ENCODE data around the gene CDKN2B-AS1. TPM values are rescaled to one million over a fixed set of nuclear protein-coding genes. Genes with fewer than 3 reads are reported as not detected.
"Not testable (repeated sequence)": the region's sequence is repeated elsewhere in the genome, so short reads cannot be mapped to it uniquely, and the experiment has no call there.

Gene CDKN2B-AS1
- polyA plus RNA-seq (ENCODE audit: insufficient read length in 12 of 12) = under 1 TPM in 5 of 12 donors, not detected in 7; 0.17 to 0.29 (median 0.19) TPM
- long read RNA-seq, donor 1, partial matches to known transcripts = 0 of 2 reads
- long read RNA-seq, donor 1, other reads (novel, unspliced or antisense) = 0 of 2 reads
- long read RNA-seq, donor 2 = 0 reads
- long read RNA-seq, donor 3 = 0 reads
- long read RNA-seq, donor 4 = 0 reads
- long read RNA-seq, donor 5 = 0 reads
- long read RNA-seq, donor 6 = 0 reads
- long read RNA-seq, donor 7 = 0 reads
- long read RNA-seq, donor 8 = 0 reads
- long read RNA-seq, donor 9 = 0 reads
- long read RNA-seq, donor 10 = 0 reads
- long read RNA-seq, donor 11 = 0 reads

GRCh38 chr9:21994556-21995005 lies at the start of gene CDKN2B-AS1:
CDKN2B-AS1 (plus strand) TSS chr9:21994791.
- DNase-seq = peak; percentile 44

DNA sequence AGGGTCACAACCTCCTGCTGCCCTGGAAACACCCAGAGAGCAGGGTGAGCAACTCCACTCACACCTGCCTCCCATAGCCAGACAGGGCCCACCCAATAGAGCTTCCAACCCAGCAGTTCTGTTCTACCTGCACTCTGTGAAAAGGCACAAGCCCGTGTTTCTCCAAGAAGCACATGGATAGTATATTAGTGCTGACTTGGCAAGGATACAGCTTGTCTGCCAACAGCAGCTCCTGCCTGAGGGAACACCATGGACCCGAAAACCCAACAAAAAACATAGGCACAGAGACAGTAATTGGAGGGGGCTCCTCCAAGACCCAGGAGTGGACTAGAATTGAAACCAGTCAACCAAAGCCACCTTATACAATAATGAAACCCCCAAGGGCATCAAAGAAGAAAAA lies 49.0 kb upstream of the CDKN2B-AS1 start:
- no peak for DNase-seq

- DNase-seq = no peak
Measured at GRCh38 chr9:21958833-21959232, 35.8 kb upstream of the CDKN2B-AS1 start.

DNA sequence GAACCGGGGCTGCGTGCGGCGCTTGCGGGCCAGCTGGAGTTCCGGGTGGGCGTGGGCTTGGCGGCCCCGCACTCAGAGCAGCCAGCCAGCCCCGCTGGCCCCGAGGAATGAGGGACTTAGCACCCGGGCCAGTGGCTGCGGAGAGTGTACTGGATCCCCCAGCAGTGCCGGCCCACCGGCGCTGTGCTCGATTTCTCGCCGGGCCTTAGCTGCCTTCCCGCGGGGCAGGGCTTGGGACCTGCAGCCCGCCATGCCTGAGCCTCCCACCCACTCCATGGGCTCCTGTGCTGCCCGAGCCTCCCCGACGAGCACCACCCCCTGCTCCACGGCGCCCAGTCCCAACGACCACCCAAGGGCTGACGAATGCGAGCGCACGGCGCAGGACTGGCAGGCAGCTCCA lies 35.3 kb upstream of the CDKN2B-AS1 start:
- DNase-seq = not testable (repeated sequence)

- DNase-seq = no peak
Measured at GRCh38 chr9:21961569-21961968, 33.0 kb upstream of the CDKN2B-AS1 start.

- DNase-seq = no peak
Measured at GRCh38 chr9:21964925-21965385, 29.6 kb upstream of the CDKN2B-AS1 start.

DNA sequence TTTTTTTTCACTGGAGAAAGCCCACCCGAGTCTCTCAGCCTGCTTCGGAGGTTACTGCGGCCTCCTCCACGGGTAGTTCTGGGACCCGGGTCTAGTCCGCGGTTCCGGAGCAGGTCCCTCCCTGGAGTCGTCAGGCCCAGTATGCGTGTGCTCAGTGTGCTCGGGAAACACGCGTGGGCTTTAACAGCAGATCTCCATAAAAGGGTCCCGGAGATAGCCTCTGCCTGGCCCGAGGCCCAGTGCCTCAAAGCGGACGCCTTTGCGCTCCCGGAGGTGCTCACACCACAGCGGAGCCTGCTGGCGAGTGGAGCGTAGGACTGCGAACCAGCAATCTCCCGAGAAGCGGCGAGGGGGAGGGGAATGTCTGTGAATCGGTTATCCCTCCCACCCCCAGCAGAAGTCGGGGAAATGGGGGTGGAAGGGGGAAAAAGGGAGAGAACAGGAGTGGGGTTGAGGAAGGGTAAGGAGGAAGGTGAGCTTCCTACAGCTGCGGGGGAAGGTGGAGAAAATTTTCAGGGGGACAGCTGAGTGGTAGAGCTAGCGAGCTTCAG lies 29.1 kb upstream of the CDKN2B-AS1 start:
- DNase-seq = no peak

- DNase-seq = no peak
Measured at GRCh38 chr9:21966140-21966851, 28.3 kb upstream of the CDKN2B-AS1 start.

DNA sequence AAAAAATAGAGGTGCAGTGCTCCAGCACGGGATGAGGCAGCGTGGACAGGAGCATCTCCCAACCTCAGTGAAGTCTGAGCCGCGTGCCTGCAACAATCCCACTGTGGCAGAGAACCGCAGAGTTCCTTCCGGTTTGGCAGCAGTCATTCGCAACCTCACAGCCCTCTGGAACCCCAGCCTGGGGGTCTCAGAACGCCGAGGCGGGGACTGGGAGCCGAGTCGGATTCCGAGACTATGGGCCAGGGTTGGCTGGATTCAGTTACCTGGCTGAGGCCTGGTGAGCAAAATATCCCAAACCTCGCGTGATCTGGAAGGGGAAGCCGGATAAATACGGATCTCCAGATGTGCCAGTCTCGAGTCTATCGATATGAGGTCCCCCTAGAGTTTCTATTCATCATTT lies 27.4 kb upstream of the CDKN2B-AS1 start:
- no peak for DNase-seq

DNA sequence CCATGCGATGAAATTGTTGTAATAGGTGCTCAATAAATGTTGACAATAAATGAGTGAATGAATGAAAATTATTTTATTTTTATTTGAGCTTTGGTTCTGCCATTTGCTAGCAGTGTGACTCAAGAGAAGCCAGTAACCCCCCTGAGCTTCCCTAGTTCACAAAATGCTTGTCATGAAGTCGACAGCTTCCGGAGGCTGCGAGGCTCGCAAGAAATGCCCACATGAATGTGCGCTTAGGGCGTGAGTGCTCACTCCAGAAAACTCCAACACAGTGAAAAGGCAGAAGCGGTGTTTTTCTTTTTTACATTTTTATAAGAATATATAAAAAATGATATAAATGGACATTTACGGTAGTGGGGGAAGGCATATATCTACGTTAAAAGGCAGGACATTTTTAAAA lies 26.9 kb upstream of the CDKN2B-AS1 start:
- DNase-seq = no peak

DNA sequence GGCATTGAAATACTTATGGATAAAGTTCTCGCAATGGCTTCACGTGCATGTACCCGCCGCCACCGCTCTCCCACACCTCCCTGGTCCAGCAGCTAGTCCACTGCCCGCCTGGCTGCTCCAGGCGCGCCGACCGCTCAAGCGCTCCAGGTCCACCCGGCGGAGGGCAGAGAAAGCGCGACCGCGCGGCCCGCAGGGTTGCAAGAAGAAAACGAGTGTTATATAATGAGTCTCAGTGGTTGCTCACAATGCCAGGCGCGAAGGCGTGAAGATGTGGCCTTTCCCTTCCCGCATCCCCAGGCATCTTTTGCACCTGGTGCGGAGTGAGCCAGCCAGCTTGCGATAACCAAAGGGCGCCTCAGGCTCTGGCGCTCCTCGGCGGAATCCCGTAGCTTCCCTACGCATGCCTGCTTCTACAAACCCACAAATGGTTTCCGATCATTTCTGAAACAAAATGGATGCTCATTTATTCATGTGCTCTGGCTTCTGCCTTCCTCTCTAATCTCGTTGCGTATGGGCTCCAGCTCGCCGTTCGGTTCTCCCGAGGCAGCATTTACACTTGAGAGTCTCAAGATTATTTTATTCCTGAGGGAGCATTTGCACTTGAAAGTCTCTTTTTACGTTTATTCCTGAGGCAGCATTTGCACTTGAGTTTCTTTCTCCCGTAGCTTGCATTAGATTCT lies 26.1 kb upstream of the CDKN2B-AS1 start:
- no peak for DNase-seq

DNA sequence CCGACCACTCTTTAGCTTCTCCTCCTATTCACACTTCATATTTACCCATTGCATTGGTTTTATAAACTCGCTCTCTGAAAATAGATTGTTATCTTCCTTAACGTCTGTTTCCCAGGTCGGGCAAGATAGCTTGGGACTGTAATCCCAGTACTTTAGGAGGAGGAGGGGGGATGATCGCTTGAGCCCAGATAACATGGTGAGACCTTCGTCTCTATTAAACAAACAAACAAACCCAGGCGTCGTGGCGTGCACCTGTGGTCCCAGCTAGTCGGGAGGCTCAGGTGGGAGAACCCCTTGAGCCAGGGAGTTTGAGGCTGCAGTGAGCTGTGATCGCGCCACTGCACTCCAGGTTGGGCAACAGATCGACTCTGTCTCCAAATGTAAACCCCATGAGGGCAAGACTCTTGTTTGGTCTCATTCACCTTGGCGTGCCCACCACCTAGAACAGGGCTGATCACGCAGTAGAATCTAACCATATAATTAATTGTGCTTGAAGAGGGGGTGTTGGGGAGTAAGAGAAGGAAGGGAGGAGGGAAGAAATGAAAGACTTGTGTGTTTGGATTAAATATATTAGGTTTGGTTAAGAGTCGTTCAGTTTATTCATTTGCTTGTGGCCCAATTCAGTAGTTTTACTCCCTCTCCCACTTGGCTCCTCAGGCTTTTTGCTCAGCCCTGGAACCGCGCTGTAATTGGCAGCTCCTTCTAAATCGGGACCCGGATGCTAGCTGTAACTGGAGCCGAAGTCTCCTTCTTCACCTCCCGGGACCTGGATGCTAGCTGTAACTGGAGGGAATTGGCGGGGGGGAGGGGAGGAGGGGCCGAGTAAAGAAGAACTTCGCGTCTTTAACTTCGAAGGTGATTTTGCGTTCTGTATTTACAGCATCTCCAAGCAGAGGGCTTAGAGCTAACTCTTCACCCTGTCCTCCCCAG lies 25.3 kb upstream of the CDKN2B-AS1 start:
- no peak for DNase-seq

GRCh38 chr9:21969951-21970799 lies 24.4 kb upstream of the CDKN2B-AS1 start:
- no peak for DNase-seq

DNA sequence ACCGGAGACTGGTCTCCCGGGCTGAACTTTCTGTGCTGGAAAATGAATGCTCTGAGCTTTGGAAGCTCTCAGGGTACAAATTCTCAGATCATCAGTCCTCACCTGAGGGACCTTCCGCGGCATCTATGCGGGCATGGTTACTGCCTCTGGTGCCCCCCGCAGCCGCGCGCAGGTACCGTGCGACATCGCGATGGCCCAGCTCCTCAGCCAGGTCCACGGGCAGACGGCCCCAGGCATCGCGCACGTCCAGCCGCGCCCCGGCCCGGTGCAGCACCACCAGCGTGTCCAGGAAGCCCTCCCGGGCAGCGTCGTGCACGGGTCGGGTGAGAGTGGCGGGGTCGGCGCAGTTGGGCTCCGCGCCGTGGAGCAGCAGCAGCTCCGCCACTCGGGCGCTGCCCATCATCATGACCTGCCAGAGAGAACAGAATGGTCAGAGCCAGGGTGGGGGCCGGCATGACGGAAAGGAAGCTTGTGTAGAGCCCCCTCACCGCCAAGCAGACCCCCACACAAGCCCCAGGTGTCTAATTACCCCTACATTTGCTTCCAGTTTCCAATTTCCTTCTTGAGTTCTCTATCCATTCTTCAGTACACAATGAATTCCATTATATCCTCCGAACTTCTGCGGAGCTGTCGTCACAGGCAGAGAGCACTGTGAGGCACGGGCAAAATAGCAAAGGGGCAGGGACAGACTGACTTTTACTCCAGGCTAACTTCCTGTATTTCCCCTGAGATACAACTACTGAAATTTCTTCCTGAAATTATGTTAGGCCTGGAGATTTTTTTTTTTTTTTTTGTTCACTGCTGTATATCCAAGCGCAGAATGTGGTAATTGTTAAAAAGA lies 23.6 kb upstream of the CDKN2B-AS1 start:
- DNase-seq = no peak

DNA sequence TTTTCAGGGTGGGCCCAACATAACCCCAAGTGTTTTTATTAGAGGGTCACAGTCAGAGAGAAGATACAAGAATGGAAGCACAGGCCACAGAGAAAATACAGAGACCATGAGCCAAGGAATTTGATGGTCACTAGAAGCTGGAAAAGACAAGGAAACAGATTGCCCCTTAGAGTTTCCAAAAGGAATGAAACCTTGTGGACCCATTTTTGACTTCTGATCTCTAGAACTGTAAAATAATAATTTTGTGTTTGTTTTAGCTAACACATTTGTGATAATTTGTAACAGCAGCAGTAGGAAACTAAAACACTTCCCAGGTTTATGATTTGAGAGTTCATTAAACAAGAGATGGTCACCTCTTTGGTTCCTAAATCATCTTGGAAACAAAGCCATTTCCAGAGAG lies 22.2 kb upstream of the CDKN2B-AS1 start:
- DNase-seq = no peak

DNA sequence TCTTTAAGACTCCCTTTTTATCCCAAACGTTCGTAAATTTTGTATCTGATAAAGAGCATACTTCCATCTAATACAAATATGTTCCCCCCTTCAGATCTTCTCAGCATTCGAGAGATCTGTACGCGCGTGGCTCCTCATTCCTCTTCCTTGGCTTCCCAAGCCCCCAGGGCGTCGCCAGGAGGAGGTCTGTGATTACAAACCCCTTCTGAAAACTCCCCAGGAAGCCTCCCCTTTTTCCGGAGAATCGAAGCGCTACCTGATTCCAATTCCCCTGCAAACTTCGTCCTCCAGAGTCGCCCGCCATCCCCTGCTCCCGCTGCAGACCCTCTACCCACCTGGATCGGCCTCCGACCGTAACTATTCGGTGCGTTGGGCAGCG lies 20.3 kb upstream of the CDKN2B-AS1 start:
- DNase-seq = no peak

DNA sequence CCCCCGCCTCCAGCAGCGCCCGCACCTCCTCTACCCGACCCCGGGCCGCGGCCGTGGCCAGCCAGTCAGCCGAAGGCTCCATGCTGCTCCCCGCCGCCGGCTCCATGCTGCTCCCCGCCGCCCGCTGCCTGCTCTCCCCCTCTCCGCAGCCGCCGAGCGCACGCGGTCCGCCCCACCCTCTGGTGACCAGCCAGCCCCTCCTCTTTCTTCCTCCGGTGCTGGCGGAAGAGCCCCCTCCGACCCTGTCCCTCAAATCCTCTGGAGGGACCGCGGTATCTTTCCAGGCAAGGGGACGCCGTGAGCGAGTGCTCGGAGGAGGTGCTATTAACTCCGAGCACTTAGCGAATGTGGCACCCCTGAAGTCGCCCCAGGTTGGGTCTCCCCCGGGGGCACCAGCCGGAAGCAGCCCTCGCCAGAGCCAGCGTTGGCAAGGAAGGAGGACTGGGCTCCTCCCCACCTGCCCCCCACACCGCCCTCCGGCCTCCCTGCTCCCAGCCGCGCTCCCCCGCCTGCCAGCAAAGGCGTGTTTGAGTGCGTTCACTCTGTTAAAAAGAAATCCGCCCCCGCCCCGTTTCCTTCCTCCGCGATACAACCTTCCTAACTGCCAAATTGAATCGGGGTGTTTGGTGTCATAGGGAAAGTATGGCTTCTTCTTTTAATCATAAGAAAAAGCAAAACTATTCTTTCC lies 19.7 kb upstream of the CDKN2B-AS1 start:
- DNase-seq = no peak

- no peak for DNase-seq
Measured at GRCh38 chr9:21976334-21976875, 18.2 kb upstream of the CDKN2B-AS1 start.
